ENCODE data around the gene GABRD.

Gene GABRD

GRCh38 chr1:2018217-2019171 is 651 bp upstream of the GABRD start:
- DNase-seq (ENCODE audit: low read depth): no peak

GRCh38 chr1:2019571-2020309 is 595 bp downstream of the GABRD start:
- DNase-seq (ENCODE audit: low read depth): no peak

GRCh38 chr1:2020310-2020655 is 1.1 kb downstream of the GABRD start:
- DNase-seq (ENCODE audit: low read depth): no peak

GRCh38 chr1:2021550-2021949 is 2.4 kb downstream of the GABRD start:
- DNase-seq (ENCODE audit: low read depth): no peak

- no peak for DNase-seq (ENCODE audit: low read depth)
Measured at GRCh38 chr1:2022063-2022770, 3.1 kb downstream of the GABRD start.

GRCh38 chr1:2023187-2023586 is 4.0 kb downstream of the GABRD start:
- DNase-seq (ENCODE audit: low read depth): no peak

GRCh38 chr1:2024451-2024850 is 5.3 kb downstream of the GABRD start:
- DNase-seq (ENCODE audit: low read depth): no peak

GRCh38 chr1:2024887-2025286 is 5.7 kb downstream of the GABRD start:
- no peak for DNase-seq (ENCODE audit: low read depth)

- no peak for DNase-seq (ENCODE audit: low read depth)
Measured at GRCh38 chr1:2025491-2025981, 6.4 kb downstream of the GABRD start.

GRCh38 chr1:2027961-2028583 is 8.9 kb downstream of the GABRD start:
- DNase-seq (ENCODE audit: low read depth): no peak

GRCh38 chr1:2028870-2029560 is 9.9 kb downstream of the GABRD start:
- no peak for DNase-seq (ENCODE audit: low read depth)

- DNase-seq (ENCODE audit: low read depth): no peak
Measured at GRCh38 chr1:2029561-2029960, 10.4 kb downstream of the GABRD start.

- no peak for DNase-seq (ENCODE audit: low read depth)
Measured at GRCh38 chr1:2030076-2030871, 11.1 kb downstream of the GABRD start.

- DNase-seq (ENCODE audit: low read depth): no peak
Measured at GRCh38 chr1:2031546-2032540, 12.7 kb downstream of the GABRD start.

GRCh38 chr1:2032737-2033136 is 13.6 kb downstream of the GABRD start:
- DNase-seq (ENCODE audit: low read depth): no peak

- no peak for DNase-seq (ENCODE audit: low read depth)
Measured at GRCh38 chr1:2033165-2033564, 14.0 kb downstream of the GABRD start.

GRCh38 chr1:2036287-2036686 is 17.1 kb downstream of the GABRD start:
- no peak for DNase-seq (ENCODE audit: low read depth)

- DNase-seq (ENCODE audit: low read depth): no peak
Measured at GRCh38 chr1:2037314-2037979, 18.3 kb downstream of the GABRD start.

GRCh38 chr1:2038229-2038628 is 19.1 kb downstream of the GABRD start:
- DNase-seq (ENCODE audit: low read depth): no peak

Measured in stimulated activated CD8-positive, alpha-beta memory T cell treated with anti-CD3 and anti-CD28 coated beads, Interleukin-7, amount 100 ng/mL, for 24 hours (primary cell).